Stomach smooth muscle (tissue), 2 donors: ENCODE results near the gene TRAK1.

Experiments
- H3K27ac ChIP-seq: one replicate; pipeline ENCODE4 v1.7.0; 2013; ENCODE audit warnings: mild to moderate bottlenecking, low read length, inconsistent platforms
- H3K27me3 ChIP-seq, 2 donors: one replicate each; pipeline ENCODE4 v1.7.0; 2013; ENCODE audit warnings: low read length in 2 of 2; ENCODE audit not compliant: insufficient read depth in 2 of 2, control insufficient read depth in 1 of 2
- H3K36me3 ChIP-seq, 2 donors: one replicate each; pipeline ENCODE4 v1.7.0; 2013; ENCODE audit warnings: low read length in 2 of 2; ENCODE audit not compliant: control insufficient read depth in 2 of 2, insufficient read depth in 2 of 2
- H3K4me1 ChIP-seq: one replicate; pipeline ENCODE4 v1.7.0; 2013; ENCODE audit warnings: low read length; ENCODE audit not compliant: control insufficient read depth, insufficient read depth
- H3K4me3 ChIP-seq, 2 donors: one replicate each; pipeline ENCODE4 v1.7.0; 2013; ENCODE audit warnings: low read length in 2 of 2
- H3K9ac ChIP-seq, 2 donors: one replicate each; pipeline ENCODE4 v1.7.0; 2013; ENCODE audit warnings: low read length in 2 of 2, mild to moderate bottlenecking in 1 of 2
- H3K9me3 ChIP-seq, 2 donors: one replicate each; pipeline ENCODE4 v1.7.0; 2013; ENCODE audit warnings: low read length in 2 of 2; ENCODE audit not compliant: control insufficient read depth in 2 of 2
- donor health status: healthy.
- donor health status: Pancreatic carcinoma.

TRAK1 gene

GRCh38 chr3:42115946-42116345 is 24.8 kb downstream of the TRAK1 start:
- Histone ChIP-seq H3K9me3 (no peaks in the 10 kb centered on the region), H3K4me1 (peaks cover 24% of the 10 kb centered on the region), H3K4me3 (no peak overlapping the region), H3K36me3 (no peaks in the 10 kb centered on the region), H3K27me3 (no peaks in the 10 kb centered on the region), H3K27ac (no peak overlapping the region), H3K9ac (no peak overlapping the region)

- H3K36me3 ChIP-seq = no peaks in the 10 kb centered on the region
- no peak overlapping the region for H3K27ac ChIP-seq
- H3K9me3 ChIP-seq = no peaks in the 10 kb centered on the region
- peaks cover 24% of the 10 kb centered on the region for H3K4me1 ChIP-seq
- no peak overlapping the region for H3K4me3 ChIP-seq
- no peaks in the 10 kb centered on the region for H3K27me3 ChIP-seq
- H3K9ac ChIP-seq = no peak overlapping the region
These were observed 25.3 kb downstream of the TRAK1 start for GRCh38 chr3:42116466-42116865.

- no peak overlapping the region for H3K9ac ChIP-seq
- peaks cover 24% of the 10 kb centered on the region for H3K4me1 ChIP-seq
These were observed 26.2 kb downstream of the TRAK1 start for GRCh38 chr3:42117175-42118008.

GRCh38 chr3:42118762-42119361 is 27.7 kb downstream of the TRAK1 start:
- H3K4me1 ChIP-seq = peaks cover 36% of the 10 kb centered on the region
- peaks cover 0 to 2% of the 10 kb centered on the region in 2 donors for H3K36me3 ChIP-seq
- H3K27ac ChIP-seq = no peak overlapping the region
- no peaks in the 10 kb centered on the region for H3K9me3 ChIP-seq
- no peak overlapping the region for H3K9ac ChIP-seq
- H3K4me3 ChIP-seq = no peak overlapping the region
- no peaks in the 10 kb centered on the region for H3K27me3 ChIP-seq

More at GRCh38 chr3:42117175-42118008, 26.2 kb downstream of the TRAK1 start:
- H3K27me3 ChIP-seq = no peaks in the 10 kb centered on the region
- H3K4me3 ChIP-seq = peak overlapping the region in 1 of 2 donors; percentile 22
- no peaks in the 10 kb centered on the region for H3K9me3 ChIP-seq
- no peaks in the 10 kb centered on the region for H3K36me3 ChIP-seq
- no peak overlapping the region for H3K27ac ChIP-seq

GRCh38 chr3:42119561-42120355 is 28.6 kb downstream of the TRAK1 start:
- Histone ChIP-seq H3K9ac (no peak overlapping the region), H3K9me3 (no peaks in the 10 kb centered on the region), H3K27ac (no peak overlapping the region), H3K4me1 (peaks cover 38% of the 10 kb centered on the region), H3K27me3 (no peaks in the 10 kb centered on the region), H3K4me3 (no peak overlapping the region), H3K36me3 (peaks cover 0 to 2% of the 10 kb centered on the region in 2 donors)

GRCh38 chr3:42120866-42121265 is 29.7 kb downstream of the TRAK1 start:
- H3K27ac ChIP-seq = no peak overlapping the region
- peaks cover 5 to 7% of the 10 kb centered on the region in 2 donors for H3K36me3 ChIP-seq
- no peaks in the 10 kb centered on the region for H3K9me3 ChIP-seq
- no peak overlapping the region for H3K4me3 ChIP-seq
- peaks cover 35% of the 10 kb centered on the region for H3K4me1 ChIP-seq
- no peak overlapping the region for H3K9ac ChIP-seq
- H3K27me3 ChIP-seq = no peaks in the 10 kb centered on the region

GRCh38 chr3:42122261-42123011 is 31.3 kb downstream of the TRAK1 start:
- no peak overlapping the region for H3K4me3 ChIP-seq
- H3K36me3 ChIP-seq = peaks cover 10 to 12% of the 10 kb centered on the region in 2 donors
- H3K27me3 ChIP-seq = no peaks in the 10 kb centered on the region
- no peaks in the 10 kb centered on the region for H3K9me3 ChIP-seq
- no peak overlapping the region for H3K27ac ChIP-seq
- peaks cover 28% of the 10 kb centered on the region for H3K4me1 ChIP-seq
- no peak overlapping the region for H3K9ac ChIP-seq

GRCh38 chr3:42123012-42123581 is 31.9 kb downstream of the TRAK1 start:
- Histone ChIP-seq H3K4me1 (peaks cover 26% of the 10 kb centered on the region), H3K27ac (no peak overlapping the region)

GRCh38 chr3:42123824-42124658 is 32.9 kb downstream of the TRAK1 start:
- Histone ChIP-seq H3K27me3 (no peaks in the 10 kb centered on the region), H3K36me3 (peaks cover 10 to 14% of the 10 kb centered on the region in 2 donors), H3K27ac (no peak overlapping the region), H3K9me3 (no peaks in the 10 kb centered on the region), H3K4me1 (peaks cover 24% of the 10 kb centered on the region), H3K4me3 (no peak overlapping the region), H3K9ac (no peak overlapping the region)

More at GRCh38 chr3:42123012-42123581, 31.9 kb downstream of the TRAK1 start:
- H3K9ac ChIP-seq = no peak overlapping the region
- H3K27me3 ChIP-seq = no peaks in the 10 kb centered on the region
- peaks cover 10 to 14% of the 10 kb centered on the region in 2 donors for H3K36me3 ChIP-seq
- no peak overlapping the region for H3K4me3 ChIP-seq
- H3K9me3 ChIP-seq = no peaks in the 10 kb centered on the region
